HG02610 (cell line): ENCODE results near the gene BBS1.

ENCODE experiments used
- ATAC-seq: cut with Tn5 transposase; IDR thresholded peaks from one replicate; pipeline ENCODE4 v1.9.1; 2021; ENCODE audit warnings: mild to moderate bottlenecking, moderate library complexity; ENCODE audit not compliant: unreplicated experiment

BBS1 gene

DNA sequence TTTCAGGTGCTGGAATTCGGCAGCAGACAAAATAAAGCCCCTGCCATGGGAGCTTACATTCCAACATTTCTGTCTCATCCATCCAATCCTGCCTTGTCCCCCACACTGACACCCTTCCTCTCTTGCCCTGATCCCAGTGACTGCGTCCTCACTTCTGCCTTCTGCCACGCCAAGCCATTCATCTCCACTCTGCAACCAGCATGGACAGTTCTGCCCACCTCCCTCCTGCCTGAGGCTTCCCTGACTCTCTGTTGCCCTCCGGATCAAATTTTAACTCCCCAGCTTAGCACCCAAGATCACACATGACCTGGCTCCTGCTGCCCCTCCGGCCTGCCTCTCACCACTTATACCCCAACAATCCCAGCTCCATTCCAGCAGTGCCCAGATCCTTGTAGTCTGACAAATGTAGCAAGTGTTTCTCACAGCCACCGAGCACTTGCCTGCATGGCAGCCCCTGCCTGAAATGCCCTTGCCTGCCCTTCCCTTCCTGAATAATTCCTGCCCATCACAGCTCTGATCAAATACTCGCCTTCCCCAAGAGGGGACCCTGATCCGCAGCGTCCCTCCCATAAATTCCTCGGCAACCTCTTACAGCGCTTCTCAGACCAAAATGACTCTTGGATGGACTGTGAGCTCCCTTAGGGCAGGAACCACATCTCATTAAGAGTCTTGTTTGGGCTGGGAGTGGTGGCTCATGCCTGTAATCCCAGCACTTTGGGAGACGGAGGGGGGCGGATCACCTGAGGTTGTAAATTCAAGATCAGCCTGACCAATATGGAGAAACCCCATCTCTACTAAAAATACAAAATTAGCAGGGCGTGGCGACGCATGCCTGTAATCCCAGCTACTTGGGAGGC is 38.6 kb downstream of the BBS1 start:
- ATAC-seq, result no peak

DNA sequence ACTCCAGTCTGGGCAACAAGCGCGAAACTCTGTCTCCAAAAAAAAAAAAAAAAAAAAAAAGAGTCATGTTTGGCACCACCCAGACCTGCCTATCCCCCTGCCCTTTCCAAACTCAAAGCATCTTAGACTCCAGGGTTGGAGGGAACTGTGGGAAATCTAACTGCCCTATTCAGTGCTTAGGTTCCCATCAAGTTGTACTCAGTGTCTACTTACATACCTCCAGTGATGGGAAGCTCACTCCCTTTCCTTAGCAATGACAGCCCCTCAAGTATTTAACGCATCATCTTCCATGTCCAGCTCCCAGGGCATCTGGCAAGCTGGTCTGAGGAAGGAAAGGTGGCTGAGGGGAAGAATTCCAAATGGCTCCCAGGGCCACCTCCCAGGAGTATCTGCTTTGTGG is 39.3 kb downstream of the BBS1 start:
- no peak for ATAC-seq

DNA sequence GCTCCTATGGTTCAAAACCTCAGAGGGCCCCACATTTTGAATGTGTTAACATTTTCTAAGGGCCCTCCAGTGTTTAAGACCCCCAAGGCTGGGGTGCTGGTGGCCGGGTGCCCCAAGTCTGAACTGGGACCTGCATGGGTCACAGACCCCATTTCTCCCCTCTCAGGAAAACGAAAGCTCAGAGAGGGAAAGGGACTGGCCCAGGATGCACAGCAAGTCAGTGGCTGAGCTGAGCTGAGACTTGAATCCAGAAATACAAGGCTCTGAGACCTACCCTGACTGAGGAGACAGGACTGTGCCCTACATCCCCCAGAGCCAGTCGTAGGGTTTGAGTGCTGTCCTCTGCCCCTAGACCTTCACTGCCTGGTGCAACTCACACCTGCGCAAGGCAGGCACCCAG is 40.5 kb downstream of the BBS1 start:
- no peak for ATAC-seq

DNA sequence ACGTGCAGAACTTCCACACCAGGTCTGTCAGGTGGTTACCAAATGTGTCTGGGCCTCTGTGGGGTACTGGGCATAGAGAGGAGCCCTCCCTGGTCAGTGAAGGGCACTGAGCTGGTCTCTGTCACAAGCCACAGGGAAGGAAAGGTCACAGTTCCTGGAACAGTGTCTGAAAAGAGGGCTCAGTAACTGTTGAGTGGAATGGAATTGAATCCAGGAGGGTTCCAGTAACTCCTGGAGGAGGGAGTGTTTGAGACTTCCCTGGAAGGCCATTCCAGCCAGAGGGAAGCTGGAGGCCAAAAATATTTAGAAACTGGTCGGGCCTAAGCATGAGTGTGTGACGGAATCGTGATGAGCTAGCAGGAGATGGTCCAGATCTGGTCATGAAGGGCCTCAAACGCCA is 44.2 kb downstream of the BBS1 start:
- no peak for ATAC-seq

DNA sequence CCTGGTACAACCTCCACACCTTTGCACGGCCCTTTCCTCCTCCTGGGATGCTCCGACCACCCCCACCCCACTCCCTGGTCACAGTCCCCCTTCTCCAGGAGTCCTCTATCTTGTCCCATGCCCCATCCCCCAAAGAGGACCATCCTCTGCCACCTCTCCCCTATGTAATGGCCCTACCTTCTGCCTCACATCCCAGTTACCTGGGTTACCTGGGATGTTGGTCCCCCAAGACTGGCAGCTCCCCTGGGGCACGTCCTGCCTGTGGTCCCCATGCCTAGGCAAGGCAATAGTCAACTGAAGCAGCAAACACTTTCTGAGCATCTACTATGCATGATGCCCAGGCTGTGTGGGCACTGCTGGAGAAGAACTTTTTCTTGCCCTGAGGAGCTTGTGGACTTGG is 45.0 kb downstream of the BBS1 start:
- ATAC-seq, result no peak

DNA sequence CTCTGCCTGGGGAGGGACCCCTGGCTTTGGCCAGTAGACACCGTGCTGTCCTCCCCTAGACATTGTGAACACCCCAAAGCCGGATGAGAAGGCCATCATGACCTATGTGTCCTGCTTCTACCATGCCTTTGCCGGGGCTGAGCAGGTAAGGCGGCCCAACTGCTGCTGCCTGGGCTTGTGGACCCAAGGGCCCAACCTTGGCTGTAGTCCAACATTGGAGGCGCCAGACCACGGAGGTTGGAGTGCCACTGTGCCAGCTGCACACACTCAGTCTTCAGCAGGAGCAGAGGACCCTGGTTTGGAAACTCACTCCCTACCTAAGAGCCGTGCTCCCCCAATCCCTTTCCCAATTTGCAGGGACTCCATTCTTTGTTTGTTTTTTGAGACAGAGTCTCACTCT is 45.7 kb downstream of the BBS1 start:
- ATAC-seq, result no peak

DNA sequence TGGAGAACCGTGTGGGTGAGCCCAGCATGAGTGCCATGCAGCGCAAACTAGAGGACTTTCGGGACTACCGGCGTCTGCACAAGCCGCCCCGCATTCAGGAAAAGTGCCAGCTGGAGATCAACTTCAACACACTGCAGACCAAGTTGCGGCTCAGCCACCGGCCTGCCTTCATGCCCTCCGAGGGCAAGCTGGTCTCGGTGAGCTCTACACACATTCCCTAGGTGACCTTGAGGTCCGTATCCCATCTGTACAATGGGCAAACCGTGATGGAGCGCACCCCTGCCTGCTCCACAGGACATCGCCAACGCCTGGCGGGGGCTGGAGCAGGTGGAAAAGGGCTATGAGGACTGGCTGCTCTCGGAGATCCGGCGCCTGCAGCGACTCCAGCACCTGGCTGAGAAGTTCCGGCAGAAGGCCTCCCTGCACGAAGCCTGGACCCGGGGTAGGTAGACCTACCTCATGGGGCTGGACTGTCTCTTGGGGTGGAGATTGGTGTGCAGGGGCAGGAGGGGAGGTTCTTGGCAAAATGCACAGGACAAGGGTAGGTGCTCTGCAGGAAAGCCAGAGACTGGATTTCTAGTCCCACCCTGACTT is 47.4 kb downstream of the BBS1 start:
- no peak for ATAC-seq

DNA sequence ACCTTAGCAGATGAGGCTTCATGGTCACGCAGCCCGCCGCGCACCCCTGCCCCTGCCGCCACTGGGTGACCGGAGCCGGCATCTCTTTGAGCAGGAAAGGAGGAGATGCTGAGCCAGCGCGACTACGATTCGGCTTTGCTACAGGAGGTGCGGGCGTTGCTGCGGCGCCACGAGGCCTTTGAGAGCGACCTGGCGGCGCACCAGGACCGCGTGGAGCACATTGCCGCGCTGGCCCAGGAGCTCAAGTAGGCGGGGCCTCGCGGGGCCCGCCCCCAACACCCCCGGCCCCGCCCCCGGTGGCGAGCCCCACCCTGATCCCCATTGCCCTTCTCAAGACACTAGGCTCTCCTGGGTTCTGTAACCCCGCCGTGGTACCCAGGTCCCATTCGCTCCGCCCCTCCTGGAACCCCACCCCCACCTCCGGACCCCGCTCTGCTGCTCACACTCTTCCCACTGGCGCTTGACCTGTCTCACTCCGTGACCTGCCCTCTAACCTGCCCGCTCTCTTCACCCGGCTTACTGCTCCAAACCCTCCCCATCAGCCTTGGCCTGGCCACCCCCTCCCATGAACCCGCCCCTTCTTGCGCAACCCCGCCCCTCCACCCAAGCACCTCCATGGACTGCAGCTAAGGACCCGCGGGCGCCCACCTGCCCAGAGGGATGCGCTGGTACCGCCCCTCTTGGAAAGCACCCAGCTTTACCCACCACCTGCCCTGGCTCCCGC is 48.9 kb downstream of the BBS1 start:
- ATAC-seq, result no peak

DNA sequence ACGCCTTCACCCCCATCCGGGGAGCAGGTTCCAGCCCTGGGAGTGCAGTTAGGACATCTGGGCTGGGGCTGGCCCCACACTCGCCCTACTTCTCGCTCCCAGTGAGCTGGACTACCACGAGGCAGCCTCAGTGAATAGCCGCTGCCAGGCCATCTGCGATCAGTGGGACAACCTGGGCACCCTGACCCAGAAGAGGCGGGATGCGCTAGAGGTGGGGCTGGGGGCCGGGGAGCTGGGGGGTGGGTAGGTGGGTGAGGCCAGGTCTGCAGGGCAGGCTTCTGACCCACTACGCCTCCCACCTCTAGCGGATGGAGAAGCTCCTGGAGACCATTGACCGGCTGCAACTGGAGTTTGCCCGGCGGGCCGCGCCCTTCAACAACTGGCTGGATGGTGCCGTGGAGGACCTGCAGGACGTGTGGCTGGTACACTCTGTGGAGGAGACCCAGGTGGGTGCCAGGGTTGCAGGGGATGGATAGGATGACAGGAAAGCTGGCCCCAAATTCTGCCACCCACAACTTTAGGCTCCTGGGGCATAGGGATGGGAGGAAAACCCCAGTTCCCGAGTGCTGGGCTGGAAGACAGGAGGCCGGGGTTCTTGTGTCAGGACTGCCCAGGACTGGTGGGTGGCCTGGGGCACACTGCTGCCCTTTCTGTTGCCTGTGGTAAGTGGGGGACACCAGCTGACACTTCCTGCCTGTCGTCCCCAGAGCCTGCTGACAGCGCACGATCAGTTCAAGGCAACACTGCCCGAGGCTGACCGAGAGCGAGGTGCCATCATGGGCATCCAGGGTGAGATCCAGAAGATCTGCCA is 49.6 kb downstream of the BBS1 start:
- ATAC-seq, result no peak

DNA sequence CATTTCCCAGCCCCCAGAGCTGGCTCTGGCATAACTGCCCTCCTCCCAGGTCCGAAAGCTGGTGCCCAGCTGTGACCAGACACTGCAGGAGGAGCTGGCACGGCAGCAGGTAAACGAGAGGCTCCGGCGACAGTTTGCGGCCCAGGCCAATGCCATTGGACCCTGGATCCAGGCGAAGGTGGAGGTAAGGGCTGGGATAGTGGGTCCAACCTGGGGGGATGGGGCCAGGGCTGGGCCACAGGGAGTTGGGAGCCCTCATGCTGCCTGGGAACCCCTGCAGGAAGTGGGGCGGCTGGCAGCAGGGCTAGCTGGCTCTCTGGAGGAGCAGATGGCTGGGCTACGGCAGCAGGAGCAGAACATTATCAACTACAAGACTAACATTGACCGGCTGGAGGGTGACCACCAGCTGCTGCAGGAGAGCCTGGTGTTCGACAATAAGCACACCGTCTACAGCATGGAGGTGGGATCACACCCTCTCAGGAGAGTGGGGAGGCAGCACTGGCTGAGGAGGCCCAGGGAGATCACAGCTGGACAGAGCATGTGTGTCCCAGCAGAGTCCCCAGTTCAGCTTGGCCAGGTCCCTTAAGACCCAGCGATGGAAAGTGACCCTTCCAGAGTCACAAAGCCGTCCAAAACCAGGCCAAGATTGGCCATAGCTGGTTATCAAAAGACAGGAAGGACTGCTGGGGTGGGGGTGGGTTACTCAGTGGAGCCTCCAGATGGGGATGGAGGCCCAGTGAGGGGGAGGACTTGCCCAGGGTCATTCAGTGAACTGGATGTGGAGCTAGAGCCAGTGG is 50.9 kb downstream of the BBS1 start:
- no peak for ATAC-seq

DNA sequence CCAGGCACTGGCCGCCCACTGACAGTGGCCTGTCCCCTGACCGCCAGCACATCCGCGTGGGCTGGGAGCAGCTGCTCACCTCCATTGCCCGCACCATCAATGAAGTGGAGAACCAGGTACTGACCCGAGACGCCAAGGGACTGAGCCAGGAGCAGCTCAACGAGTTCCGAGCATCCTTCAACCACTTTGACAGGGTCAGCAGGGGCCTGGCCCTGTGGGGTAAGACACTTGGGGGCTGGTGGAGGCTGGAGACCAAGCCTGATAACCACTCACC is 51.5 kb downstream of the BBS1 start:
- ATAC-seq, result no peak

DNA sequence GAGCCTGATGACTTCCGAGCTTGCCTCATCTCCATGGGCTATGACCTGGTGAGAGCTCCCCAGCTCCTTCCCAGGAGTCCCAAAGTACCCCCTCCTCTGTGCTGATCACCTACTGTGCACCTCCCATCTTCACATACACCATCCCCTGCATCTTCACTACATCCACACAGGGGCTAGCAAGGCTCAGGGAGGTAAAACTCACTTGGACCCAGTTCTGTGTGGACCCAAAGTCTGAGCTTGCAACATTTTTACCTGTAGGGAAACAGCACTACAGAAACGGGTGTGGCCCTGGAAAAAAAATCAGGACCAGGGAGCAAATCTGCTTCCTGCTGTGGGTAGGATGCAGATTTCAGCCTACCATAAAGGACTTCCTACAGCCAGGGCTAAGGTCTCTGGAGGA is 51.8 kb downstream of the BBS1 start:
- ATAC-seq, result no peak

DNA sequence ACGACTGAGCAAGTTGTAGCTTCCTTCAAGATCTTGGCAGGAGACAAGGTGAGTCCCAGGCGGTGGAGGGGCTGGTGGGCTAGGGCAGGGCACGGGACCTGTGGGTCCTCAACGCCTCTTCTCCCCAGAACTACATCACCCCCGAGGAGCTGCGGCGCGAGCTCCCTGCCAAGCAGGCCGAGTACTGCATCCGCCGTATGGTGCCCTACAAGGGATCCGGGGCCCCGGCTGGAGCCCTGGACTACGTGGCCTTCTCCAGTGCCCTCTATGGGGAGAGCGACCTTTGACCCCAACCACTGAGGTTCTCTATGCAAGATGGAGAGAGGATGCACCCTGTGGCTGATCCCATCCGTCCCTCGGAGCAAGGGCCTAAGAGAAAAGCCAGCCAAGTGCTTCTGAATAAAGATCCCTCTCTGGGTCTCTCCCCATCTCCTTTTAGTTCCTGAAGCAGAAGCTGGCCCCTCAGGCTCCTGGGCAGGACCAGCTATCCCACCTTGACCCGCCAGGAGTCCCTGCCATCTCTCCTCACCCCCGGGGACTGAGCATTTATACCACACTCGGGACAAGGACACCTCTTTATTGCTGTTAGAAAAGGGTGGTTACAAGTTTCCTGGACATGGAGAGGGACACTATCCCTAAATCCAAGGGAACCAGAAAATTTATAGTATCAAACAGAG is 52.6 kb downstream of the BBS1 start:
- no peak for ATAC-seq

DNA sequence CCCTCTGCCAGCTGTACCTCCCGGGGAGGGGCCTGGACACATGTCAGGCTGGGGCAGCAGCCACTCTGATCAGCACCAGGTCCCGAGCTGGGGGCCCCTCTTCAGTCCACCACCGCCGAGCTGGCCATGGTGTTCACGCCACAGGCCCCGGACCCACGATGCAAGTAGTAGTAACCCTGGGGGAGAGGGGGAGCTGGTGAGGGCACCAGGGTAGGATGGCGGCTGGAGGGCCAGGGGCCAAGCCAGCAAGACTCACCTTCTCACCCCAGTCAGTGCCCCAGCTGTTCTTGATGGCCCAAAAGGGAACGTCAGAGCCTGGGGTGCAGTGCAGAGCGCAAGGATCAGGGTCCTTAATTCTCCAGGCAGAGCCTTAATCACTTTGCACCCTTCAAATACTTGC is 53.4 kb downstream of the BBS1 start:
- no peak for ATAC-seq

DNA sequence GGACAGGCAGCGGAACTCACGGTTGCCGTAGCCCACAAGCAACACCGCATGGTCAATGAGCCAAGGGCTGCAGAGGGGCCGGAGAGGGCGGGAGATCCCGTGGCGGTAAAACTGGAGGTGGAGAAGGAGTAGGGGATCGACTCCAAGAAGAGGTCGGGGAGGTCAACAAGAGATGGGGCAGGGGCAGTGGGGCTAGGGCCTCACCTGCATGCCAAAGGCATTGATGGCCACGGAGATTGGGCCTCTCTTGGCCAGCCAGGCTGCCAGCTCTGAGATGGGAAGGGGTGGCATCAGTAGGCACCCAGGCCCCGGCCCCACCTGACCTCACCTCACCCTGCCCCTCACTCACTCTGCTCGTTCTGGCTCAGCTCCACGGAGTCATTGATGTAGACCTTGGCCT is 54.1 kb downstream of the BBS1 start:
- ATAC-seq, result no peak

DNA sequence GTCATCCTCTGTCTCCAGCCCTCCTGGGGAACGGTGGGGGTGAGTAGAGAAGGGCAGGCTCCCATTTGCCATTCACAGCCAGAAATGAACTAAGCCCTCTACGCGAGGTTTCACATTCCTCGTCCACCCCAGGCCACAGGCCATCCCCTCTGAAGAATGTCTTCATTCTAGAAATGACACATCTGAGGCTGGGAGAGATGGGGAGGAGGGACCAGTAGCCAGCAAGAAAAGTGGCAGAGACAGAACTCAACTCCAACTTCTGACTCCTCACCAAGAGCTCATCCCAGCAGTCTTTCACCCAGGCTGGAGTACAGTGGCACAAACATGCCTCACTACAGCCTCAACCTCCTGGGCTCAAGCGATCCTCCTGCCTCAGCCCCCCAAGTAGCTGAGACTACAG is 54.5 kb downstream of the BBS1 start:
- no peak for ATAC-seq

DNA sequence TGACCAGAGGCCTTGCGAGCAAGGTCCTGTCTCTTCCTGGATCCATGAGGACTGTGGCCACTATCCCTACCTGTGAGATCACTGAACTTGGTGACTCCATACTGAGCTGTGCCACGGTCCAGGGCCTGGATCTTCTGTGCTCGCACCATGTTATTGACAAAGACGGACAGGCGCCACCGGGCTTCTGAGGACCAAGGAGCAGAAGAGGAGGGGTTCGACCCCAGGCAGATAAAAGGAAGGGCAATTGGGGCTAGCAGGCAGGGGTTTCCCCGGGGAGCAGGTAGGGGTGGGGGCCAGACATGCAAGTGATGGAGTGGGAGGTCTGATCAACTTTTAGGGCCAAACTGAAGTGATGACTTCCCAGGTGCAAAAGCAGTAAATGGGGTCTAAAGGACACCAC is 55.8 kb downstream of the BBS1 start:
- ATAC-seq, result no peak

DNA sequence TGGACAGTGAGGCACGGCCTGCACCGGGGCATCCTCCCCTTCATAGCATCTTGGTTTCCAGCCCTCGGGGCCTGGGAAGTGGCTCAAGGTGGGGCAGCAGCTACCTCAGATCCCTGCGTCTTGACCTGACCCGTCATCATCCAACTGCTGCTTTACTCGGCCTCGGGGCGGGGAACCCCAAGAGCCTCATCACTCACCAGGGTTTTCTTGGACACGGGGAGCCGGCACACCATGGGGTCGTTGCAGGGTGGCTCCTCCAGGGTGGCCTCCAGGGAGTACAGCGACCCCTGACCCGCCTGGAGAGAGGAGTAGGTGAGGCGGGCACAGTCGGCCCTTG is 57.3 kb downstream of the BBS1 start:
- no peak for ATAC-seq

DNA sequence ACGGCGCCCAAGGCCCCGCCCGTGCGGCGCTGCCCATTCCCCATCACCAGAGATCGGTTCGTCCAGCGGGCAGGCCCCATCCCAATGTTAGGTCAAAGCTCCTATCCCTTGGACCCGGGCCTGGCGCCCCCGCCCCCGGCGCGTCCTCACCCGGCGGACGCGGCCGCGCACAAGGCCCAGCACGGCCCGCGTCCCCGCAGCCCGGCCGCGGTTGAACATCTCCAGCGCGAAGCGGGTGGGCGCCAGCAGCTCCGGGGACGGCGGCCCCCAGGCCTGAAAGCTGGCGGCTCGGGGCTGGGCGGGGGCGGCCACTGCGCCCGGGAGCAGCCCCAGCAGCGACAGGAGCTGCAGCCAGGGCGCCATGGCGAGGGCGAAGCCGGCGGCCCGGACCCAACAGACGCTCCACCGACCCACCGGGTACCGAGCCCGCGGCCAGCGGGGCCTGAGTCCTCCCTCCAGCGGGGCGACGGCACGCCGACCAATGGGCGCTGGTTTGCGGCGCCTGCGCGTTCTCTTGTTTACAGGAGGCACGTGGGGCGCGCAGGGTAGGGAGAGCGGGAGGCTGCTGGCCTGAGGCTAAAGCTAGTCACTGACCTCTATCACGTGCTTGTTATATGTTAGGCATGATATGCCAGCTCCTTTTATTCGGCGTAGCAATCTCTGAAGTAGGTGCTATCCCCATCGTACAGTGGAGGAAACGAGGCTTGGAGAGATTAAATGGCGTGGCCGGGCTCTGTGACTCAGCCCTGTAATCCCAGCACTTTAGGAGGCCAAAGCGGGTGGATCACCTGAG is 57.9 kb downstream of the BBS1 start, which contains the start of gene CTSF:
Gene CTSF (minus strand): TSS at position 483 of the 793 bp plus-strand sequence. CDS start 120 bp downstream, at position 363.
- no peak for ATAC-seq
